H1 (cell line): ENCODE data around the gene PCDHB10. TPM values are rescaled to one million over a fixed set of nuclear protein-coding genes. Genes with fewer than 3 reads are reported as not detected.

ENCODE experiments used
- CTCF ChIA-PET: fragments of 300-600 bp; sonication (Branson Sonifier 250); formaldehyde crosslinking; loops from one replicate; lab custom pipeline; 2021; ENCODE audit not compliant: partially characterized antibody; lab: Charles Lee
- POLR2A ChIA-PET: fragments of 300-600 bp; sonication (Branson Sonifier 250); formaldehyde crosslinking; loops from one replicate; lab custom pipeline; 2021; ENCODE audit warnings: inconsistent platforms; ENCODE audit not compliant: partially characterized antibody; lab: Charles Lee
- DNase-seq, 2 experiments: peaks; one replicate each; pipeline versions ENCODE4 v3.0.0 to v3.0.0-alpha.2; 2010 to 2022; ENCODE audit warnings: low spot score in 2 of 2, low read depth in 1 of 2, mixed read lengths in 1 of 2
- FAIRE-seq: peaks from 2 replicates; lab custom pipeline; 2011; peaks lifted over from hg19 to GRCh38; lab: Jason Lieb, UNC
- H2AFZ ChIP-seq: 2 replicates; pipeline ENCODE4 v1.8.1; 2012; ENCODE audit warnings: low read length, inconsistent platforms
- H2AK5ac ChIP-seq: 2 replicates; pipeline ENCODE4 v1.6.1; 2013; ENCODE audit warnings: low read depth, low read length
- H2BK120ac ChIP-seq: replicated peaks from 2 replicates; pipeline ENCODE3; 2013; ENCODE audit warnings: low read depth, low read length, inconsistent platforms
- H2BK12ac ChIP-seq: 2 replicates; pipeline ENCODE4 v1.6.1; 2013; ENCODE audit warnings: low read depth, low read length
- H2BK15ac ChIP-seq: 2 replicates; pipeline ENCODE4 v1.6.1; 2013; ENCODE audit warnings: low read length
- H2BK20ac ChIP-seq: 2 replicates; pipeline ENCODE4 v1.6.1; 2013; ENCODE audit warnings: low read length
- H2BK5ac ChIP-seq: 2 replicates; pipeline ENCODE4 v1.6.1; 2013; ENCODE audit warnings: low read depth, low read length
- H3K14ac ChIP-seq: 2 replicates; pipeline ENCODE4 v1.6.1; 2013; ENCODE audit warnings: inconsistent platforms; ENCODE audit not compliant: insufficient read length
- H3K18ac ChIP-seq: 2 replicates; pipeline ENCODE4 v1.6.1; 2013; ENCODE audit warnings: low read length; ENCODE audit errors: extremely low read depth
- H3K23ac ChIP-seq: 2 replicates; pipeline ENCODE4 v1.6.1; 2013; ENCODE audit warnings: inconsistent platforms; ENCODE audit not compliant: insufficient read length
- H3K23me2 ChIP-seq: 2 replicates; pipeline ENCODE4 v1.6.1; 2013; ENCODE audit warnings: low read depth, low read length
- H3K27ac ChIP-seq: 2 replicates; pipeline ENCODE4 v1.6.1; 2011; ENCODE audit warnings: low read depth, low read length, inconsistent platforms
- H3K27me3 ChIP-seq, 4 experiments: replicated peaks in 1 of 4; 1 replicate in 1 of 4; 2 replicates in 3 of 4; pipeline versions ENCODE4 v1.6.1 to v1.8.1; 2011 to 2013; ENCODE audit warnings: low read length in 3 of 4, mild to moderate bottlenecking in 3 of 4, inconsistent platforms in 2 of 4, mixed read lengths in 2 of 4, moderate library complexity in 1 of 4; ENCODE audit not compliant: control insufficient read depth in 3 of 4, insufficient read depth in 3 of 4; ENCODE audit errors: extremely low read depth in 1 of 4
- H3K36me3 ChIP-seq, 4 experiments: 2 replicates each; pipeline versions ENCODE4 v1.6.1 to v1.8.1; 2011 to 2013; ENCODE audit warnings: mild to moderate bottlenecking in 4 of 4, low read length in 3 of 4, moderate library complexity in 2 of 4, control low read depth in 1 of 4, inconsistent platforms in 1 of 4; ENCODE audit not compliant: insufficient read depth in 4 of 4, control insufficient read depth in 2 of 4
- H3K4ac ChIP-seq: replicated peaks from 2 replicates; pipeline ENCODE3; 2013; ENCODE audit warnings: low read length, low read depth, mixed read lengths, inconsistent platforms; ENCODE audit not compliant: insufficient read length
- H3K4me1 ChIP-seq, 4 experiments: replicated peaks in 1 of 4; 1 replicate in 1 of 4; 2 replicates in 3 of 4; pipeline versions ENCODE4 v1.6.1 to v1.8.1; 2011 to 2013; ENCODE audit warnings: low read length in 3 of 4, inconsistent platforms in 2 of 4, mixed read lengths in 1 of 4; ENCODE audit not compliant: insufficient read depth in 4 of 4, control insufficient read depth in 3 of 4
- H3K4me2 ChIP-seq, 2 experiments: 2 replicates each; pipeline versions ENCODE4 v1.6.1 to v1.8.1; 2011 to 2013; ENCODE audit warnings: low read depth in 2 of 2, low read length in 2 of 2, control low read depth in 1 of 2, inconsistent platforms in 1 of 2, mild to moderate bottlenecking in 1 of 2; ENCODE audit not compliant: insufficient read depth in 1 of 2
- H3K4me3 ChIP-seq, 4 experiments: fragments of 200-600, 300-600 bp in 1 of 4; sonication (generic), shearing (Covaris generic), sonication (Bioruptor Twin) in 1 of 4; 2 replicates each; pipeline versions ENCODE4 v1.5.1 to v1.8.1; 2011 to 2016; ENCODE audit warnings: low read length in 4 of 4, low read depth in 3 of 4, control low read depth in 2 of 4, inconsistent platforms in 2 of 4, mild to moderate bottlenecking in 2 of 4, mixed read lengths in 1 of 4, moderate library complexity in 1 of 4; ENCODE audit not compliant: insufficient read depth in 2 of 4; ENCODE audit errors: extremely low read depth in 1 of 4
- H3K56ac ChIP-seq: replicated peaks from 2 replicates; pipeline ENCODE3; 2013; ENCODE audit warnings: low read depth, mild to moderate bottlenecking, mixed read lengths, low read length, inconsistent platforms; ENCODE audit not compliant: insufficient read length
- H3K79me1 ChIP-seq: 2 replicates; pipeline ENCODE4 v1.6.1; 2013; ENCODE audit warnings: low read depth, low read length, control low read depth
- H3K79me2 ChIP-seq, 2 experiments: 2 replicates each; pipeline versions ENCODE4 v1.6.1 to v1.8.1; 2012 to 2013; ENCODE audit warnings: low read length in 2 of 2, mild to moderate bottlenecking in 2 of 2, inconsistent platforms in 1 of 2; ENCODE audit not compliant: insufficient read depth in 2 of 2, control insufficient read depth in 1 of 2
- H3K9ac ChIP-seq, 4 experiments: replicated peaks in 1 of 4; 1 replicate in 1 of 4; 2 replicates in 3 of 4; pipeline versions ENCODE4 v1.6.1 to v1.8.1; 2011 to 2013; ENCODE audit warnings: low read depth in 3 of 4, low read length in 3 of 4, control low read depth in 2 of 4, mild to moderate bottlenecking in 2 of 4, moderate library complexity in 2 of 4, inconsistent platforms in 1 of 4; ENCODE audit errors: extremely low read depth in 1 of 4
- H3K9me3 ChIP-seq, 2 experiments: 2 replicates each; pipeline versions ENCODE4 v1.6.1 to v1.8.1; 2012 to 2013; ENCODE audit warnings: mild to moderate bottlenecking in 2 of 2, moderate library complexity in 2 of 2, control low read depth in 1 of 2, inconsistent platforms in 1 of 2, low read depth in 1 of 2, low read length in 1 of 2, mixed read lengths in 1 of 2; ENCODE audit not compliant: insufficient read depth in 2 of 2
- H4K20me1 ChIP-seq, 2 experiments: replicated peaks in 1 of 2; 2 replicates each; pipeline versions ENCODE3 to v1.8.1; 2011 to 2013; ENCODE audit warnings: inconsistent platforms in 2 of 2, low read length in 2 of 2, mild to moderate bottlenecking in 1 of 2; ENCODE audit not compliant: insufficient read depth in 2 of 2, control insufficient read depth in 1 of 2
- H4K5ac ChIP-seq: 2 replicates; pipeline ENCODE4 v1.6.1; 2013; ENCODE audit warnings: low read length, low read depth, mixed read lengths, inconsistent platforms; ENCODE audit not compliant: insufficient read length
- H4K8ac ChIP-seq: 2 replicates; pipeline ENCODE4 v1.8.0; 2013; ENCODE audit warnings: mild to moderate bottlenecking, moderate library complexity, low read length, inconsistent platforms; ENCODE audit not compliant: insufficient read depth; ENCODE audit errors: extremely low read depth
- H4K91ac ChIP-seq: replicated peaks from 2 replicates; pipeline ENCODE3; 2013; ENCODE audit warnings: low read length, mixed read lengths, inconsistent platforms; ENCODE audit not compliant: insufficient read length
- BACH1 ChIP-seq: IDR thresholded peaks from 2 replicates; pipeline ENCODE4 v1.6.1; 2012; ENCODE audit warnings: low read length, improper control_type of control experiment
- BCL11A ChIP-seq, 2 experiments: IDR thresholded peaks; one replicate each; pipeline ENCODE4 v1.6.1; 2011; ENCODE audit warnings: low read depth in 2 of 2, low read length in 2 of 2, mild to moderate bottlenecking in 2 of 2
- FOSL1 ChIP-seq: IDR thresholded peaks from 2 replicates; pipeline ENCODE4 v1.6.1; 2011; ENCODE audit warnings: mild to moderate bottlenecking, low read depth, low read length, moderate library complexity; ENCODE audit not compliant: insufficient read depth
- JUND ChIP-seq: IDR thresholded peaks from 2 replicates; pipeline ENCODE4 v1.6.1; 2011; ENCODE audit warnings: mild to moderate bottlenecking, improper control_type of control experiment, low read length
- MAFK ChIP-seq: IDR thresholded peaks from 2 replicates; pipeline ENCODE4 v1.6.1; 2012; ENCODE audit warnings: low read depth, mild to moderate bottlenecking, improper control_type of control experiment, low read length
- RAD21 ChIP-seq, 2 experiments: IDR thresholded peaks in 1 of 2; conservative IDR thresholded peaks in 1 of 2; 2 replicates each; pipeline ENCODE4 v1.6.1; 2011; ENCODE audit warnings: low read depth in 2 of 2, low read length in 2 of 2, improper control_type of control experiment in 1 of 2, inconsistent platforms in 1 of 2, mild to moderate bottlenecking in 1 of 2, moderate library complexity in 1 of 2
- WGBS, 2 experiments: shearing (Covaris generic) in 1 of 2; methylation state at CpG; one replicate each; pipeline versions ENCODE4 v1.1.6 to v1.1.7; 2013 to 2015; ENCODE audit warnings: low lambda C conversion rate in 2 of 2, mixed read lengths in 2 of 2, inconsistent platforms in 1 of 2, low coverage in 1 of 2, missing lambda C conversion rate in 1 of 2; ENCODE audit not compliant: insufficient replicate concordance in 2 of 2, insufficient coverage in 1 of 2, insufficient read length in 1 of 2; ENCODE audit errors: extremely low coverage in 1 of 2, missing lambda C conversion rate in 1 of 2; 5-methylcytosine and 5-hydroxymethylcytosine counted together
- polyA plus RNA-seq, 7 experiments: library from polyadenylated mRNA; depleted of rRNA in 3 of 7; stranded (reverse) in 5 of 7; unstranded in 2 of 7; fragments of >200 nt in 5 of 7; fragments of 200-250 nt in 2 of 7; gene quantifications; 1 replicate in 5 of 7; 2 replicates in 1 of 7; 4 replicates in 1 of 7; pipeline versions ENCODE4 v1.2.1 to v1.2.3, GENCODE V29; 2011 to 2013; ENCODE audit warnings: missing spikeins in 2 of 7, mixed read lengths in 2 of 7
- total RNA-seq: library from RNA; stranded (reverse); fragmentation: NEBNext Ultra II Directional; extraction: Animal tissue kit (Norgen Biotek cat#: 25700); gene quantifications from 2 replicates; pipeline ENCODE4 v1.2.1, GENCODE V29; 2021
- TF ChIP-seq, protein P1 (sequence below): IDR thresholded peaks from 2 replicates; pipeline ENCODE4 v1.6.1; 2011; ENCODE audit warnings: low read length, improper control_type of control experiment
- TF ChIP-seq, protein P2 (sequence below), 3 experiments: IDR thresholded peaks; 1 replicate in 2 of 3; 2 replicates in 1 of 3; pipeline versions ENCODE4 v1.5.1 to v1.6.1; 2011; ENCODE audit warnings: low read length in 3 of 3, mild to moderate bottlenecking in 3 of 3, inconsistent platforms in 2 of 3, low read depth in 1 of 3, moderate library complexity in 1 of 3; ENCODE audit not compliant: insufficient read depth in 1 of 3; ENCODE audit errors: control extremely low read depth in 1 of 3

Gene PCDHB10
- total and polyA plus RNA-seq, 2 of the 8 experiments (the other 6 are each of a cell fraction or from before 2014, with no cell fraction given), result 1.3 to 1.8 TPM

DNA sequence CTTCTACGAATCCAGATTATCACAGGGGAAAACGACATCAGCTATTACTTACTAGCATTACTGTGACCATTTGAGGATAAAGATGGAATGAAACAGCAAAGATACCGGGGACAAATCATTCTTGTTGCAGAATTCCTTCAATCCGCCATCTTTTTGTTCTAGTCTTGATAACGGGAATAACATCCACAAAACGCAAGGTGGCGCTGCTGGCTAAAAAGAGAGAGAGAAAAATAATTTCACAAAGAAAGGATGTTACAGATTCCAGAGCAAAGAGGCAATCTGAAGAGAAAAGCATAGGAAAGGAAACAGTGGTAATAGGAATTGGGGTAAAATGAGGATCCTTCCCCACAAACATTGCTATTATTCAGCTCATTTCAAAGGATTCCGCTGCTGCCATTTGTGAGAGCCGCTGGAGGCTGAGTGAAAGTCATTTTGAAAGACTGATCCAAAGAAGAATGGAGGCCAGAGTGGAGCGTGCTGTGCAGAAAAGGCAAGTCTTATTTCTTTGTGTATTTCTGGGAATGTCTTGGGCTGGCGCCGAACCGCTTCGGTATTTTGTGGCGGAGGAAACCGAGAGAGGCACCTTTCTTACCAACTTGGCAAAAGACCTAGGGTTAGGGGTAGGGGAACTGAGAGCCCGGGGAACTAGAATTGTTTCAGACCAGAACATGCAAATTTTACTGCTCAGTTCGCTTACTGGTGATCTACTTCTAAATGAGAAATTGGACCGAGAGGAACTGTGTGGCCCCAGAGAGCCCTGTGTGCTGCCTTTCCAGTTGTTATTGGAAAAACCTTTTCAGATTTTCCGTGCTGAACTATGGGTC is 19.6 kb upstream of the PCDHB10 start, which contains the start of gene PCDHB7:
TSS of gene PCDHB7 (plus strand) at position 264 of the 824 bp plus-strand sequence. CDS start at position 456, 192 bp downstream.
- peaks cover 0 to 15% of the 10 kb centered on the region in 2 experiments; a peak in 1 of 4 replicates for H3K9me3 ChIP-seq
- no peak within 1 kb of the TSS for H3K9ac ChIP-seq
- H3K79me2 ChIP-seq, result no peaks in the 10 kb centered on the region
- no peak within 1 kb of the TSS for H4K91ac ChIP-seq
- H3K23me2 ChIP-seq, result no peaks in the 10 kb centered on the region
- H3K79me1 ChIP-seq, result no peaks in the 10 kb centered on the region
- H4K5ac ChIP-seq, result no peak within 1 kb of the TSS
- no peaks in the 10 kb centered on the region for H3K36me3 ChIP-seq
- 65% methylated on average over 20 of the region's 20 CpGs; no CpG with 5 or more reads in 1 of the 2 experiments for WGBS, 2 experiments
- H3K4me2 ChIP-seq, result no peak within 1 kb of the TSS
- no peak within 1 kb of the TSS for H2BK120ac ChIP-seq
- no peak within 1 kb of the TSS for H3K18ac ChIP-seq
- no peak within 1 kb of the TSS for H2BK20ac ChIP-seq
- ChIA-PET CTCF (interaction anchor here (0.6 to 4.2 kb wide), 14 partner anchors 10 to 395 kb away, joined by 3 to 29 read pairs (median 4); partner anchors contain the start of genes PCDHB14, PCDHB16, PCDHB2 and PCDHB5), POLR2A (no interaction called here)
- H3K4me1 ChIP-seq, result no peaks in the 10 kb centered on the region
- no peak within 1 kb of the TSS for H3K4ac ChIP-seq
- H2BK15ac ChIP-seq, result no peak within 1 kb of the TSS
- H3K27ac ChIP-seq, result no peak within 1 kb of the TSS
- no peak within 1 kb of the TSS for H3K4me3 ChIP-seq
- no peak within 1 kb of the TSS for H3K23ac ChIP-seq
- H4K20me1 ChIP-seq, result no peaks in the 10 kb centered on the region
- no peak within 1 kb of the TSS for H3K14ac ChIP-seq
- H2BK12ac ChIP-seq, result no peak within 1 kb of the TSS
- H3K56ac ChIP-seq, result no peak within 1 kb of the TSS
- H4K8ac ChIP-seq, result no peak within 1 kb of the TSS
- peak within 1 kb of the TSS; percentile 76; the same call in 1 of the 2 replicates for H2AFZ ChIP-seq
- DNase-seq (no peak), FAIRE-seq (peak; percentile 76)
- no peaks in the 10 kb centered on the region for H3K27me3 ChIP-seq
- no peak within 1 kb of the TSS for H2AK5ac ChIP-seq
- no peak within 1 kb of the TSS for H2BK5ac ChIP-seq
- TF ChIP-seq JUND (no peak), FOSL1 (no peak), BACH1 (no peak), MAFK (no peak), RAD21 (IDR thresholded peaks at IDR 0.05 in 1 of 2, conservative IDR thresholded peaks at IDR 0.05 in 1 of 2; ENCODE audit: low read depth in 2 of 2, low read length in 2 of 2) (peak; percentile 69 to 71), BCL11A (IDR thresholded peaks at IDR 0.05; ENCODE audit: low read depth in 2 of 2, low read length in 2 of 2) (no peak)
- TF ChIP-seq, protein P1, sequence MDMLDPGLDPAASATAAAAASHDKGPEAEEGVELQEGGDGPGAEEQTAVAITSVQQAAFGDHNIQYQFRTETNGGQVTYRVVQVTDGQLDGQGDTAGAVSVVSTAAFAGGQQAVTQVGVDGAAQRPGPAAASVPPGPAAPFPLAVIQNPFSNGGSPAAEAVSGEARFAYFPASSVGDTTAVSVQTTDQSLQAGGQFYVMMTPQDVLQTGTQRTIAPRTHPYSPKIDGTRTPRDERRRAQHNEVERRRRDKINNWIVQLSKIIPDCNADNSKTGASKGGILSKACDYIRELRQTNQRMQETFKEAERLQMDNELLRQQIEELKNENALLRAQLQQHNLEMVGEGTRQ, result no peak
- TF ChIP-seq, protein P2, sequence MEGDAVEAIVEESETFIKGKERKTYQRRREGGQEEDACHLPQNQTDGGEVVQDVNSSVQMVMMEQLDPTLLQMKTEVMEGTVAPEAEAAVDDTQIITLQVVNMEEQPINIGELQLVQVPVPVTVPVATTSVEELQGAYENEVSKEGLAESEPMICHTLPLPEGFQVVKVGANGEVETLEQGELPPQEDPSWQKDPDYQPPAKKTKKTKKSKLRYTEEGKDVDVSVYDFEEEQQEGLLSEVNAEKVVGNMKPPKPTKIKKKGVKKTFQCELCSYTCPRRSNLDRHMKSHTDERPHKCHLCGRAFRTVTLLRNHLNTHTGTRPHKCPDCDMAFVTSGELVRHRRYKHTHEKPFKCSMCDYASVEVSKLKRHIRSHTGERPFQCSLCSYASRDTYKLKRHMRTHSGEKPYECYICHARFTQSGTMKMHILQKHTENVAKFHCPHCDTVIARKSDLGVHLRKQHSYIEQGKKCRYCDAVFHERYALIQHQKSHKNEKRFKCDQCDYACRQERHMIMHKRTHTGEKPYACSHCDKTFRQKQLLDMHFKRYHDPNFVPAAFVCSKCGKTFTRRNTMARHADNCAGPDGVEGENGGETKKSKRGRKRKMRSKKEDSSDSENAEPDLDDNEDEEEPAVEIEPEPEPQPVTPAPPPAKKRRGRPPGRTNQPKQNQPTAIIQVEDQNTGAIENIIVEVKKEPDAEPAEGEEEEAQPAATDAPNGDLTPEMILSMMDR (IDR thresholded peaks at IDR 0.05; ENCODE audit: control extremely low read depth in 1 of 3, insufficient read depth in 1 of 3, low read depth in 1 of 3, low read length in 3 of 3), result peak in 2 of 3 experiments; percentile 60 to 70; a peak in 3 of 4 replicates
